GM20000 (cell line): Measurements from ENCODE around the gene CMIP.

Experiments
- DNase-seq: peaks from one replicate; pipeline ENCODE4 v3.0.0; 2012; ENCODE audit warnings: low spot score
- CTCF ChIP-seq: IDR thresholded peaks from 2 replicates; pipeline ENCODE4 v1.5.1; 2012; ENCODE audit warnings: mild to moderate bottlenecking, control low read depth; ENCODE audit errors: extremely low read depth, missing control alignments

Gene CMIP

GRCh38 chr16:81635063-81635937 is 190.7 kb downstream of the CMIP start:
- DNase-seq: no peak
- no peak for TF ChIP-seq CTCF

- no peak for DNase-seq
- TF ChIP-seq CTCF: no peak
Measured at GRCh38 chr16:81636298-81636993, 191.8 kb downstream of the CMIP start.

- DNase-seq: no peak
- TF ChIP-seq CTCF: no peak
Measured at GRCh38 chr16:81637336-81638235, 193.0 kb downstream of the CMIP start.

GRCh38 chr16:81638286-81638945 is 193.8 kb downstream of the CMIP start:
- TF ChIP-seq CTCF: no peak
- no peak for DNase-seq

GRCh38 chr16:81639348-81639747 is 194.7 kb downstream of the CMIP start:
- no peak for TF ChIP-seq CTCF
- no peak for DNase-seq

- no peak for TF ChIP-seq CTCF
Measured at GRCh38 chr16:81639931-81640680, 195.5 kb downstream of the CMIP start.

More at GRCh38 chr16:81639931-81640680, 195.5 kb downstream of the CMIP start:
- no peak for DNase-seq
